K562 (cell line): Measurements from ENCODE around the gene PRR14L. TPM values are rescaled to one million over a fixed set of nuclear protein-coding genes. Genes with fewer than 3 reads are reported as not detected.

Source experiments
- BRF1 ChIP-seq: IDR thresholded peaks from 3 replicates; pipeline ENCODE4 v1.6.1; 2011; ENCODE audit warnings: borderline replicate concordance, mild to moderate bottlenecking; ENCODE audit not compliant: insufficient read length; ENCODE audit errors: extremely low read depth
- CGGBP1 ChIP-seq: fragments of 250-450 bp; sonication (Bioruptor Pico); IDR thresholded peaks from 2 replicates; pipeline ENCODE4 v1.9.0; 2021; ENCODE audit warnings: mild to moderate bottlenecking
- ESRRA ChIP-seq: fragments of 450-650 bp; IDR thresholded peaks from 2 replicates; pipeline ENCODE4 v1.6.1; 2014; ENCODE audit warnings: low read depth, mild to moderate bottlenecking, moderate library complexity, borderline replicate concordance
- IRF2 ChIP-seq: sonication (generic); formaldehyde crosslinking; IDR thresholded peaks from 2 replicates; pipeline ENCODE4 v1.8.1; 2022; ENCODE audit warnings: mild to moderate bottlenecking, missing genetic modification reagents
- NR0B1 ChIP-seq: fragments of 450-650 bp; IDR thresholded peaks from one replicate; pipeline ENCODE4 v1.6.1; 2018; ENCODE audit warnings: mild to moderate bottlenecking, moderate library complexity; ENCODE audit not compliant: partially characterized antibody
- NR2F6 ChIP-seq: fragments of 450-650 bp; formaldehyde crosslinking; IDR thresholded peaks from 2 replicates; pipeline ENCODE4 v1.4.0; 2020; ENCODE audit warnings: mild to moderate bottlenecking
- RBM25 ChIP-seq: fragments of 200-400 bp; formaldehyde crosslinking; IDR thresholded peaks from 2 replicates; pipeline ENCODE4 v1.6.1; 2018; ENCODE audit warnings: low read length, low read depth, moderate library complexity; ENCODE audit not compliant: severe bottlenecking
- THRA ChIP-seq: fragments of 450-650 bp; IDR thresholded peaks from 2 replicates; pipeline ENCODE4 v1.6.1; 2017; ENCODE audit warnings: mild to moderate bottlenecking, moderate library complexity
- ZNF217 ChIP-seq: sonication (generic); formaldehyde crosslinking; IDR thresholded peaks from 2 replicates; pipeline ENCODE4 v1.8.0; 2022; ENCODE audit warnings: mild to moderate bottlenecking, missing genetic modification reagents
- polyA plus RNA-seq, 8 experiments: library from polyadenylated mRNA; depleted of rRNA in 4 of 8; stranded (reverse) in 5 of 8; unstranded in 3 of 8; fragments of >200 nt; fragmentation: Nextera tagmentation in 2 of 8; fragmentation: Illumina TruSeq in 1 of 8; extraction: Ambion mirVana in 2 of 8; extraction: Trizol in 1 of 8; gene quantifications; 2 replicates each; pipeline versions ENCODE4 v1.2.1 to v1.2.3, GENCODE V29; 2011 to 2014; ENCODE audit warnings: inconsistent platforms in 1 of 8, missing spikeins in 1 of 8
- total RNA-seq, 7 experiments: library from RNA; depleted of rRNA in 6 of 7; stranded (reverse); fragments of >200 nt in 6 of 7; fragmentation: Illumina TruSeq in 2 of 7; extraction: Trizol in 2 of 7; gene quantifications; 2 replicates each; pipeline versions ENCODE4 v1.2.1 to v1.2.3, GENCODE V29; 2011 to 2021; ENCODE audit warnings: low replicate concordance in 1 of 7
- TF ChIP-seq, protein P1 (sequence below): IDR thresholded peaks from 3 replicates; pipeline ENCODE4 v1.6.1; 2011; ENCODE audit warnings: borderline replicate concordance, mild to moderate bottlenecking, moderate library complexity; ENCODE audit not compliant: insufficient read length; ENCODE audit errors: extremely low read depth

PRR14L gene
- total and polyA plus RNA-seq, 9 of the 15 experiments (the other 6 are each of a cell fraction or from before 2014, with no cell fraction given): 2.8 to 36.3 (median 12.3) TPM

GRCh38 chr22:31662668-31663037 is 87.3 kb downstream of the PRR14L start (continued):
- TF ChIP-seq THRA: no peak
- TF ChIP-seq, protein P1, sequence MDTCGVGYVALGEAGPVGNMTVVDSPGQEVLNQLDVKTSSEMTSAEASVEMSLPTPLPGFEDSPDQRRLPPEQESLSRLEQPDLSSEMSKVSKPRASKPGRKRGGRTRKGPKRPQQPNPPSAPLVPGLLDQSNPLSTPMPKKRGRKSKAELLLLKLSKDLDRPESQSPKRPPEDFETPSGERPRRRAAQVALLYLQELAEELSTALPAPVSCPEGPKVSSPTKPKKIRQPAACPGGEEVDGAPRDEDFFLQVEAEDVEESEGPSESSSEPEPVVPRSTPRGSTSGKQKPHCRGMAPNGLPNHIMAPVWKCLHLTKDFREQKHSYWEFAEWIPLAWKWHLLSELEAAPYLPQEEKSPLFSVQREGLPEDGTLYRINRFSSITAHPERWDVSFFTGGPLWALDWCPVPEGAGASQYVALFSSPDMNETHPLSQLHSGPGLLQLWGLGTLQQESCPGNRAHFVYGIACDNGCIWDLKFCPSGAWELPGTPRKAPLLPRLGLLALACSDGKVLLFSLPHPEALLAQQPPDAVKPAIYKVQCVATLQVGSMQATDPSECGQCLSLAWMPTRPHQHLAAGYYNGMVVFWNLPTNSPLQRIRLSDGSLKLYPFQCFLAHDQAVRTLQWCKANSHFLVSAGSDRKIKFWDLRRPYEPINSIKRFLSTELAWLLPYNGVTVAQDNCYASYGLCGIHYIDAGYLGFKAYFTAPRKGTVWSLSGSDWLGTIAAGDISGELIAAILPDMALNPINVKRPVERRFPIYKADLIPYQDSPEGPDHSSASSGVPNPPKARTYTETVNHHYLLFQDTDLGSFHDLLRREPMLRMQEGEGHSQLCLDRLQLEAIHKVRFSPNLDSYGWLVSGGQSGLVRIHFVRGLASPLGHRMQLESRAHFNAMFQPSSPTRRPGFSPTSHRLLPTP: no peak
- no peak for TF ChIP-seq IRF2
- TF ChIP-seq RBM25: peak; percentile 24
- peak; percentile 49 for TF ChIP-seq ESRRA
- no peak for TF ChIP-seq ZNF217 (CRISPR knock-in tag)
- TF ChIP-seq NR2F6 (CRISPR knock-in tag): no peak
- TF ChIP-seq CGGBP1 (CRISPR knock-in tag): no peak
- TF ChIP-seq NR0B1: no peak
- no peak for TF ChIP-seq BRF1
- TF ChIP-seq, all 486 proteins: peak for 7
